Measurements from ENCODE around the gene CAPZB. TPM values are rescaled to one million over a fixed set of nuclear protein-coding genes. Genes with fewer than 3 reads are reported as not detected.

Gene CAPZB
- total RNA-seq, 1 donor from 2014 or later, result 102 TPM

- DNase-seq (ENCODE audit: low spot score in 2 of 2), result no peak
- no peaks in the 10 kb centered on the region for H3K9me3 ChIP-seq
- H3K27ac ChIP-seq, result no peak overlapping the region
- intact Hi-C loops (cut with DNase I), result loop anchor here (2.0 to 10.0 kb wide), 4 partner anchors 75 to 389 kb away; partner anchors contain the start of gene NBL1
- H3K36me3 ChIP-seq, result peaks cover 0 to 6% of the 10 kb centered on the region in 2 donors
- no peak for TF ChIP-seq CTCF (IDR thresholded peaks at IDR 0.05)
- H3K4me3 ChIP-seq, result peak overlapping the region in 1 of 2 donors; percentile 71
- H3K27me3 ChIP-seq, result no peaks in the 10 kb centered on the region
- peaks cover 0 to 13% of the 10 kb centered on the region in 2 donors for H3K4me1 ChIP-seq
Observed at GRCh38 chr1:19313636-19313959, 171.7 kb downstream of the CAPZB start.

DNA sequence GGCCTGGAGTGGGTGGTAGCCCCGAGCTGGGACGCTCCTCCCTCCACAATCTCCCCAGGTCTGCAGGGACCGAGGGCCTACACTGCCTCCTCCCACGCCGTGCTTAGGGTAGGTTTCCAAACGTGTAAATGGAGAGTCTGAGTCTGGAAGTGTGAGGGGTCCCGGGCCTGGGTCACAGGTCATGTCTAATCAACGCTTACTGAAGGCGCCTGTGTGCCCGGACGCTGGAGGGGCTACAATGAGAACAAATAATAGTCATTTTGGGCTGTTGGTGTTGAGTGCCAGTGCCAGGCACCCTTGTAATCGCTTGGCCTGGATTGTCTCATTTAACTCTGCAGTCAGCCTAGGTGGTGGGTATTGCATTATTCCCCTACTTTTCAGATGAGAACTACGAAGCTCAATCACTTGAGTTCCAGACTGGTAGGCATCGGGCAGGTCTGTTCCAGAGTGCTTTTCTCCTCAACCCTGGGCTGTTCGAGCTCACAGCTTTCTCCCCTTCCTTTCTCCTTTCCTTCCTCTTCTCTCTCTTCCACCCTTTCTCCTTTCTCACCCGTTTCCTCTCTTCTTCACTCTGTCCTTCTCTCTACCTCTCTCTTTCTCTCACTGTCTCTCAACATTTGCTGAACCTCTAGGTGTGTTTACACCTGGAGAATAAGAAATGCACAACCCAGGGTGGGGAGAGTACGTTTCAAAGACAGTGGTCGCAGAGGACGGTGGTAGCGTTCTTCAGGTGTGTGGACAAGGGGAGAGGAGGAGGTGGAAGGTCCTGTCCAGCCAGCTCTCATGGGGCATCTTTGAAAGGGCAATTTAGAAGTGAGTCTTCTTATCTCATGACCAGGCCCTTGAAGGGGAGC is 172.3 kb downstream of the CAPZB start:
- peak overlapping the region; percentile 83 to 93 for H3K27ac ChIP-seq
- peaks cover 3 to 6% of the 10 kb centered on the region in 2 donors for H3K36me3 ChIP-seq
- H3K4me1 ChIP-seq, result peaks cover 0 to 13% of the 10 kb centered on the region in 2 donors
- peak overlapping the region; percentile 71 to 96 for H3K4me3 ChIP-seq
- no peaks in the 10 kb centered on the region for H3K9me3 ChIP-seq
- no peak for DNase-seq (ENCODE audit: low spot score in 2 of 2)
- intact Hi-C loops (cut with DNase I), result loop anchor here (1.0 to 10.0 kb wide), 5 partner anchors 76 to 388 kb away; partner anchors contain the start of genes CAPZB and NBL1
- TF ChIP-seq CTCF (IDR thresholded peaks at IDR 0.05), result no peak
- H3K27me3 ChIP-seq, result no peaks in the 10 kb centered on the region

DNA sequence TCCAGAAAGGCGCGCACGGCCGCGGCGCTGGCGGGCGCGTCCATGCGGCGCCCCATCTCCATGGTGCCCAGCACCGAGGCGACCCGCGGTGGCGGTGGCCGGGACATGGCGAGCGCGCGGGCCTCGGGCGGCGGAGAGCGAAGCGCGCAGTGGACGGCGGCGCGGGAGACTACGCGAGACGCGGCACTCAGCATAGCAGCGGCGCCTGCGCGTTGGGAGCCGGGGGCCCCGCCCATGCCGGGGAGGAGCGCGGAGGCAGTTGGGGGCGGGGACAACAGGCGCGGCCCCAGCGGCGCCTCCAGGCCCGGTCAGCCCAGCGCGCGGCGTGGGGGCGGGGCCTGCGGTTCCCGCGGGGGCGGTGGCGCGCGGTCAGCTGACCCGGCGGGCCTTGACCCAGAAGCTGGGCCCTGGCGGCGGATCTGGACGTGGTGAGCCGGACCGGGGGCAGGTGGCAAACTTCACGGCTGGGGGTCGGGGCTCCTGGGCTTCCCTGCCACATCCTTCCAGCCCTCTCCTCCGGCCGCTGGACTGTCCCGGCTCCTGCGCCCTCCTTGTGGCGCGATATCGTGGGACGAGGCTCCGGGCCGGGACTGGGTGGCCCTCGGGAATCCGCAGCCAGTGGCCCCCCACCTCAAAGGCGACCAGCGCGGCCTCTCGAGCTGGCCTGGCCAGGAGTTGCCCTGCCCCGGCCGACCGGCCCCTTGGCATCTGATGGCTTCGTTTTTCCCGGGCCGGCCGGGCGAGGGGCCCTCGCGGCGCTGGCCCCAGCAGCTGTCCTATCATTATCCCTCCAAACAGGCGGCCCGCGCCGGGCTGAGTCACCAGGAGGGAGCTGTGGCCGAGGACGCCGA is 173.2 kb downstream of the CAPZB start, which contains the start of the genes AKR7A2 and SLC66A1:
Gene AKR7A2 (minus strand): TSS at position 214 of the 851 bp plus-strand sequence. CDS start 20 bp downstream, at position 194.
Gene SLC66A1 (plus strand): TSS at position 396 of the 851 bp plus-strand sequence. CDS start 5,352 bp downstream, outside the sequence.
- Histone ChIP-seq H3K27me3 (no peaks in the 10 kb centered on the region), H3K4me3 (peak within 1 kb of the TSS; percentile 71 to 96), H3K4me1 (peaks cover 0 to 13% of the 10 kb centered on the region in 2 donors), H3K9me3 (no peaks in the 10 kb centered on the region), H3K36me3 (peaks cover 12 to 13% of the 10 kb centered on the region in 2 donors), H3K27ac (peak within 1 kb of the TSS; percentile 83 to 93)
- DNase-seq (ENCODE audit: low spot score in 2 of 2), result peak; percentile 78 to 96
- intact Hi-C loops (cut with DNase I), result loop anchor here (1.0 to 10.0 kb wide), 5 partner anchors 77 to 387 kb away; partner anchors contain the start of genes CAPZB and NBL1
- no peak for TF ChIP-seq CTCF (IDR thresholded peaks at IDR 0.05)

GRCh38 chr1:19311503-19311930 is 173.8 kb downstream of the CAPZB start:
- peak overlapping the region; percentile 71 to 96 for H3K4me3 ChIP-seq
- H3K36me3 ChIP-seq, result peaks cover 17 to 18% of the 10 kb centered on the region in 2 donors
- no peak for DNase-seq (ENCODE audit: low spot score in 2 of 2)
- H3K9me3 ChIP-seq, result no peaks in the 10 kb centered on the region
- H3K27ac ChIP-seq, result peak overlapping the region; percentile 4 to 50
- intact Hi-C loops (cut with DNase I), result loop anchor here (10.0 kb wide), 1 partner anchor 387 kb away; no protein-coding TSS in a partner anchor
- H3K27me3 ChIP-seq, result no peaks in the 10 kb centered on the region
- TF ChIP-seq CTCF (IDR thresholded peaks at IDR 0.05), result no peak
- peaks cover 0 to 13% of the 10 kb centered on the region in 2 donors for H3K4me1 ChIP-seq
